ENCODE results near the gene HDAC8.

HDAC8 gene

DNA sequence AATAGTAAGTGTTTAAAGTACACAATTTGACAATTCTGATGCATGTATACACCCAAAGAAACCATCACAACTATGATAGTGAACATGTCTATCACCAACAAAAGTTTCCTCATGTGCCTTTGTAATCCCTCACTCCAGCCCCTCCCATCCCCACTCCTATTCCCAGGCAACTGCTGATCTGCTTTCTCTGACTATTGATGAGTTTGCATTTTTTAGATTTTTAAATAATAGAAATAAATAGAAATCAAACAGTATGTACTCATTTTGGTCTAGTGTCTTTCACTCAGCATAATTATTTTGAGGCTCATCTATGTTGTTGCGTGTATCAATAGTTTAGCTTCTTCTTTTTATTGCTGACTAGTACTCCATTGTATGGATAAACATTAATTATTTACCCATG lies 290.3 kb downstream of the HDAC8 start:
- DNase-seq (ENCODE audit: low spot score): no peak

DNA sequence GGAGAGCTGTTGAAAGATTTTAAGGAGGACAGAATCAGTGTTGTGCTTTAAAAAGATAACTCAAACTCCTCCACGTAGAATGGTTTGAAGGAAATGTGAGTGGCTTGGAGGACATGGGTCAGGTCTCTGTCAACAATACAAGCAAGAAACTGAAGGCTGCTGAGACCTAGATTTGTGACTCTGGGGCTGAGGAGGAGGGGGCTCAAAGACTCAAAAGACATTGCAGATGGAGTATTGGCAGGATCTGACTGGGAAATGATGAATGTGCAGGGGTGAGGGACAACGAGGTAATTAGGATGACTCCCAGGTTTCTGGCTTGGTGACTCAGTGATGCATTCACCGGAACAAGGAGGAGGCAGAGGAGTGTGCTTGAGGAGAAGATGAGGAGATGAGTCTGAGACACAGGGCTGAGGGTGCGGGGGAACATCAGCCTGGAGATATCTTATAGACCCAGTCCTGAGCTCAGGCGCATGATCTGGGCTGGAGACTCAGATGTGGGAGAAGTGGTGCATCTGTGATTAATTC lies 292.3 kb downstream of the HDAC8 start:
- DNase-seq (ENCODE audit: low spot score): no peak

All from left forelimb (tissue), 1 donor.